GM18502 (cell line): ENCODE data around the gene NUTM2E.
"Not testable (repeated sequence)": the region's sequence is repeated elsewhere in the genome, so short reads cannot be mapped to it uniquely, and the experiment has no call there.

Source experiments
- ATAC-seq: cut with Tn5 transposase; IDR thresholded peaks from one replicate; pipeline ENCODE4 v1.9.1; 2021; ENCODE audit warnings: mild to moderate bottlenecking; ENCODE audit not compliant: unreplicated experiment, poor library complexity

NUTM2E gene, protein sequence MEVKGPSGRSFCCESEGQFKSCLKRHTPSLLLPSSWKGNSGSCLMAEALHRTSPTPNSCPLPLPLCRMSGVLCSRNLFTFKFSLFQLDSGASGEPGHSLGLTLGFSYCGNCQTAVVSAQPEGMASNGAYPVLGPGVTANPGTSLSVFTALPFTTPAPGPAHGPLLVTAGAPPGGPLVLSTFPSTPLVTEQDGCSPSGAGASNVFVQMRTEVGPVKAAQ (N-terminal part only)

DNA sequence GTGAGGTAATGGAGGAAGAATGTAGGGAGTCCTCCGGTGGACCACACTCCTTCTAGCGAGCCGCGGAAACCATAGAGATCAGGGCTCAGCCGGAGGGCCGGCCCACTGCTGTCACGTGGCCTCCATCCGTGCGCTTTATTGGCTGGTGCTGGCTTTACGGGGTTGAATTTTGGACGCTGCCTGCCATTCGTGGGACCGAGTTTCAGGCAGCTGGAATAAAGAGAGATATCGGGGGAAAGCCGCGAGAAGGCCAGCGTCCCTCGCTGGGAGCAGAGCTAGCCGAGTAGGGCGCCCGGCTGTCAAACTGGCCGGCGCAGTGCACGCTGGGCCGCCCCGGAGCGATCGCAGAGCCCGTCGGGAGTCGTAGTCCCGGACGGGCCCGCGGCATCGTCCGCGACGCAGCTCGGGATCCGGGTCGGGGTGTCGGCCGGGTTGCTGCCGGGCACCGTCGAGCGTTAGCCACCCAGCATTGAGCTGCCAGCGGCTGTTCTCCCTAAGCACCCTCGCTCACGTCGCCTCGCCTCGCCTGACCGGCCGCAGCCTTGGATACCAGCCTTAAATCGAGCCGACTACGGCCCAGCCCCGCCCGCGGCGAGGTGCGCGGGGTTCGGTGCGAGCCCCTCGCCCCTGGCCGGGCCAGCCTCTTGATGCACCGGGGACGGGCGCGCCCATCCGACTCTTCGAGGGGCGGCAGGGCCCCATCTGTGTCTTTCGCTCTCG, at the start of gene NUTM2E:
Gene NUTM2E (plus strand): TSS at position 244 of the 720 bp plus-strand sequence. CDS start 15,002 bp downstream, outside the sequence.
- ATAC-seq: peak; percentile 93

DNA sequence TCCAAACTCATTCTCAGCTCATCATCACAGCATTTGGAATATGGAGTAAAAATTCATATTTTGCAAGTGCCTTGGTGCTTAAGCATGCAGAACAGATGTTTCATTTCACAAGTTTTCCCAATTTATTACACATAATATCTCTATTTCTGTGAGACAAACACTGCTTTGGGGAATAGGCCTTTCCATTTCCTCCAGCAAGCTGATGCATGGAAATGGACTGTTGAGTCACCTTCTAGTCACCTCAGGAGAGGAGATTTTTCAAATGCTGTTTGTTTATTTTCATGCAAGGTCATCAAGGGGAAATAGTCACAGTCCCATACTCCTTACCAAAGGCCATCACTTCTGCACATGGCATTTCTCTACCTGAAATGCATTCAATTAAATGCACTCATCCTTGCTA, 48.5 kb upstream of the NUTM2E start:
- not testable (repeated sequence) for ATAC-seq

DNA sequence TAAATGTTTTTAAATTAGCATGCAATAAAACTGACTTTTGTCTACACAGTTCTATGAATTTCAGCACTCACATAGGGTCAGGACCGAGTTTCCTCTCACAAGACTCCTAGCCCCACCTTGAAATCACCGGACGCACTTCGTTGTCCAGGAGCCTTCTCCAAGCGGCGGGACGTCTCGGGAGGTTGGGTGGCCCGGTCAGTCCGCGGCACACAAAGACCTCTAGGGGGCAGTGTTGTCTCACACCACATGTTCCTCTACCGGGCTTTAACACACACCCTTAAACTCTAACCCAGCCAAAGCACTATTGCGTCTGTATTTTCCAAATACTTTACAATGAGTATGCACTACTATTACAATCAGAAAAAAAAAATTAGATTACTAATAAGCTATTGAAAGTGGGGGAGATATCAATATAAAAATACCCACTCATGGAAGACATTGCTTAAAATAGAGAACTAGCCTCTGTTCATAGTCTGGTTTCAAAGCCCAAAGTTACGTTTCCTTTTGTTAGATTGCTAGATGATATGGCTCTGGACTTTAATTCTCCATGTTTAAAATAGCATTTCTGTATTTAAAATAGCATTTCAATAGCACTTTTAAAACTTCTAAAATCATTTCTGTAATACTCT, 47.1 kb upstream of the NUTM2E start:
- ATAC-seq: peak; percentile 96

DNA sequence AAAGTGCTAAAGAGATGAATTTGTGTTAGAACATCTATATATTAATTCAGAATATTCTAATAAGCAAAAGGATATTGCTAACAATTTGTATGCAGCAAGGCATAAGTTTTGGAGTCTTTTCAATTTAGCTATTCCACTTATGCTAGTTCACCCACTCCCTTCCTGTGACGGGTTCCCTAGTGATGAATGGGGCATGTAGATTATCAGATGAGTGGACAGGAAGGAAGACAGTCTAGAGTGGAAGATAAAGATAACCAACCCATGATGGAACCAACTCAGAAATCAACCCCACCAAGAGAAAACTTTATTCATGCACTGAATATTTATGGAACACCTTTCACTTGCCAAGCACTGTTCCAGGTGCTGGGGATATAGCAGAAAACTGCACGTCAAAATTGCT, 46.5 kb upstream of the NUTM2E start:
- ATAC-seq: not testable (repeated sequence)

DNA sequence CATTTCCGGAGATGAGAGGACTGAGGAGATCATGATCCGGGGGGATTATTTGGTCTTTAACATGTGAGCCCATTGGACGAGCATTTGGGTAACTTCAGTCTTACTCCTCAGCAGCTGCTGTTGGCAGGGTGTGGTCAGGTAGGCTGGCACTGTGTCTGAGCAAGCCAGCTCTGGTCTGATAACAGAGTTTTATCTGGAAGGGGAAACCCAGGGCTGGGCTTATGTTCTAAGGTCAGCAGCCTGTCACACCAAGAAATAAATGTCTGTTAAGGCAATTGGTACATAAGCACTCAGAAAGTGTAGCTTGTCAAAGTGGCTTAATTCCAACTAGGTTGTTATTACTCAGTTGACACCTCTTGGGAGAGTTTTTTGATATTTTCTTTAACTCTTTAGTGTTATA, 45.0 kb upstream of the NUTM2E start:
- not testable (repeated sequence) for ATAC-seq

DNA sequence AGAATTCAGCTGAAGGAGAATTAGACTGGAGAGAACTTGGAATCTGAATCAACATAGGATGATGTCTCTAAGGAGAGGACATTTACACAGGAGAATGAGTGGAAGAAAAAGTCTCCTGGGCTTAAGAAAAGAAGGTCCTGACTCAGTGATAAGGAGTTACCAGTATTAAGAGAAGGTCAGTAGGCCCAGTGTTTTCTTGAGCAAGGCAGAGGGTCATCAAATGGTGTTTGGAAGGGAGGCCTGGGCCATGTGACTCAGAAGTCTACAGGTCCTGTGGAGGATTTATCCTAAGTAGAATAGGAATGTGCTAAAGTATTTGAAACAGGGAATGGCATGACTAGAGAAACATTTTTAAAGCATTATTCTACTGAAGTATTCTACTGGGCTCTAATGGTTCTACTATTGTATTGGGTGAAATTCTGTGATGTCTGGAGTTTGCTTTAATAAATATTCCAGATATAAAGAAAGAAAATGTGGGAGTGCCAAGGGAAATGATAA, 39.0 kb upstream of the NUTM2E start:
- ATAC-seq: not testable (repeated sequence)

DNA sequence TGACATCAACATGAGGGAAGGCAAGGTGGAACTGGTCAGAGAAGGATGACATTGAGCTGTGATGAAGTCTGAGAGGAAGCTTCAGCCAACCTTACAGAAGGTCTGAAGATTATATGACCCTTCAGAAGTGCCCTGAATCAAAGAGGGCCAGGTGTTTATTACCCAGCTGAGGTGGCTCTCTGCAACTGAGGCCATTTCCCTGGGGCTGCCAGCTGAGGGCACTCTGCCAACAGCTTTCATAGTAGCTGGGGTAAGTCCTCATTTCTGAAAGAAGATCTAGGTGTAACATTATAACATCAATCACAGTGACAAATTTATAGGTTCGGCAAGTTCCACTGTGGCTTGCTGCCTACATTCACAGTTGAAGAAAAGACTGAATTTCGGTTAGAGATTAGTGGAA, 37.2 kb upstream of the NUTM2E start:
- not testable (repeated sequence) for ATAC-seq

DNA sequence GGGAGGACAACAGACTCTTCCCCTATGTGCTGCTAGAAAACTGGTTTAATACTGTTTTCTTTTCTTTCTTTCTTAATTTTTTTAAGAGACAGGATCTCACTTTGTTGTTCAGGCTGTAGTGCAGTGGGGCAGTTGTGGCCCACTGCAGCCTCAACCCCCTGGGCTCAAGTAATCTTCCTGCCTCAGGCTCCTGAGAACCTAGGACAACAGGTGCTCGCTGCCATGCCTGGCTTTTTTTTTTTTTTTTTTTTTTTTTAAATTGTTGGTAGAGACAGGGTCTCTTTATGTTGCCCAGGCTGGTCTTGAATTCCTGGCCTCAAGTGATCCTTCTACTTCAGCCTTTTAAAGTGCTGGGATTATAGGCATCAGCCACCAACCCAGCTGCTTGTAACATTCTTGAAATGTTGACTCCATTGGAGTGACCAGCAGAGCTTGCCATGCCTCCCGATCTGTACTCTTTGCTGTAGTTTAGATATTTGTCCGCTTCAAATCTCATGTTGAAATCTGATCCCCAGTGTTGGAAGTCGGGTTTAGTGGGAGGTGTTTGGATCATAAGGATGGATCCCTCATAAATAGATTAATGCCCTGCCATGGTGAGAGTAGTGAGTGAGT, 34.5 kb upstream of the NUTM2E start:
- ATAC-seq: not testable (repeated sequence)

DNA sequence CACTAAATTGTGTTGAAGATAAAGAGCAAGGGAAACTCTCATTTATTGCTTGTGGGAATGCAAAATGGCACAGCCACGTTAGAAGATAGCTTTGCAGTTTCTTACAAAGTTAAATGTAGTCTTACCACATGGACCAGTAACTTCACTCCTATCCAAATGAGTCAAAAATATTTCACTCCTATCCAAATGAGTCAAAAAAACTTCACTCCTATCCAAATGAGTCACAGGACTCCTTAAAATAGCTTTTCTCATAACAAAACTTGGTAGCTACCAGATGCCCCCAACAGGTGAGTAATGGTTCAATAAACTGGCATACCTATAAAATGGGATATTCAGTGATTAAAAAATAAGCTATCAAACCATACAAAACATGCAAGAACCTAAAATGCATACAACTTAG, 27.2 kb upstream of the NUTM2E start:
- ATAC-seq: peak; percentile 87

DNA sequence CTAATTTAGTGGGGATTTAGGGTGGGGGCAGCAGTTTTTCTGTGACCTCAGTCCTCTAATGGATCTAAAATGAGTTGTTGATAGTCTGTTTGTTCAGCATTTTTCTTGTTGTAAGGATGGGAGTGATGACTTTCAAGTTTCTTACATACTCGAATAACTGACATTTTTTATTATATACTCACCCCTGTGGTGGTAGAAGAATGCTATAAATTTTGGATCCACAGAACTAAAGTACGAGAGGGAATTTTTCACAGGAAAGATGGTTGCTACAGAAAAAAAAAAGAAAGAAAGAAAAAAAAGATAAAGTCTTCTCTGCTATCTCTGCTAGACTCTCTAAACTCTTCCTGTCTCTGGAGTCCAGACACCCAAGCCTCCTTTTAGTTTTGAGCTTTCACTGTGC, 20.7 kb upstream of the NUTM2E start:
- not testable (repeated sequence) for ATAC-seq

DNA sequence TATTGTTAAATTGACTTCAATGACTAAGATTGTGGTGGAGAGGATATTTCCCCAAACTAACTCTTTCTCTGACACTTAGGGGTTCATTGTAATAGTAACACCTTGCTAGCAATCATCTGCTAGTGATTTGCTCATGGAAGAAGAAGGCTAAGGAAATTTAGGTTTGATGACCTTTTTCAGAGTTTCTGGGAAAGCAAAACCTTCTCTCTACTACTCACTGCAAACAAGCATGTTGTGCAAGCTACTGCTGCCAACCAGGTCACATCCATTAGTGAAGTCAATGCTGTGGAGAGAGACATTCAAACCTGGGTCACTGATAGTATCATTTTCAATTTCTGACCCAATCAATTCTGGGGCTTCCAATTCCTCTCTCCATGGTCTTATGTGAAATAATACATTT, 14.6 kb upstream of the NUTM2E start:
- ATAC-seq: not testable (repeated sequence)

DNA sequence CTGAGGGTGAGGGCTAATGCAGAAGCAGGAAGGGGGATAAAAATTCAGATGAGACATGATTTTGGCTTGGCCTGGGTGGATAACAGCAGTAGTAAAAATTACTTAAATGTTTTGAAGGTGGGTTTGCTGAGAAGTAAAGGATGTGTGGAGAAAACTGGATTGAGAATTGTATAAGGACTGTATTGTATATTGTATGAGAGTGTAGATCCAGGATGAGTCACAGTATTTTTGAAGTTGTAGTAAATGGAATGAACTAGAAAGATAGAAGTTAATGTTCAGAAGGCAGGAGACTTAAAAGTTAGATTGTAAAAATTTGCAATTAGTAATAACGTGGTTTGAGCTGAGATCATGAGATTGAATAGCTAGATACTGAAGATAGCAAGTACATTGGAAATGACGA, 10.2 kb upstream of the NUTM2E start:
- ATAC-seq: not testable (repeated sequence)

DNA sequence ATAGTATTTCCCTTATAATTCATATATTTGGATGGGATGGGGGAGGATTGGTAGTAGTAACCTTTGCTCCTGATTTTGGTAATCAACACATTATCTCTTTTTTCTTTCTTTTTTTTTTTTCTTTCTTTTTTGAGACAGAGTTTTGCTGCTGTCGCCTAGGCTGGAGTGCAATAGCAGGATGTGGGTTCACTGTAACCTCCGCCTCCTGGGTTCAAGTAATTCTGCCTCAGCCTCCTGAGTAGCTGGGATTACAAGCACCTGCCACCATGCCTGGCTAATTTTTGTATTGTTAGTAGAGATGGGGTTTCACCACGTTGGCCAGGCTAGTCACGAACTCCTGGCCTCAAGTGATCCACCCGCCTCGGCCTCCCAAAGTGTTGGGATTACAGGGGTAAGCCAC, 3.2 kb upstream of the NUTM2E start:
- ATAC-seq: not testable (repeated sequence)

DNA sequence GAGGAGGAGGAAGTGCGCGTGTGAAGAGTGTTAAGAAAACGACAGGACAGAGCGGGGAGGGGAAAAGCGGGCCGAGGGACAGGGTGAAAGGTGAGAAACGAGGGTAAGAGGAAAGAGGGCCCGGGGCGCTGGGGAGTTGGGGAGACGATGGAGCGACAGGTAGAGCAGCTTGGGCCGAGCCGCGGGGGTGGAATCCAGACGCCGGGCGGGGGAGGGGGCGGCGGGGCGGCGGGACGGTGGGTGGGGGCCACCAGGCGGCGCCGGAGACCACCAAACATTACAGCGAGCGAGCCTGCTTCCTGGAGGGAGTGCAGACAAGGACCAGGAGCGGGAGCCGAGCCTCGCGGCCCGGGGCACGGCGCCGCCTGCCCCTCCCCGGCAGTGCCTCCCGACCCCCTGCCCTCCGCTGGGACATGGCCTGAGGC, 940 bp upstream of the NUTM2E start:
- ATAC-seq: peak; percentile 20

DNA sequence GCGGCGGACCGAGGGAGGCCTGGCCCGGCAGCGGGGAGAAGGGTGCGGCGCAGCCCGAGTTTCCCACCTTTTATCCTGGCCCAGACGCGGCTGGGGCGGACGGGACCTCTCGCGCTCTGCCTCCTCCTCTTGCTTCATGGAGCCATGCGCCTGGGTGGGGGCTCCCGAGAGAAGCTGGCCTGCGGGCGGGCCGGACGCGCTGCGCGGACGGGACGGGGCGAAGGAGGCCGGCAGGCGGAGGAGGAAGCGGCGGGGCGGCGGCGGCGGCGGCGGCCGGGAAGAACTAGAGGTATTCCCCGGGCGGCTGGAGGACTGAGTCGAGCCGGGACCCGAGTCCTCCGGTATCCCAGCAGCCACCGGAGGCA, 426 bp upstream of the NUTM2E start:
- ATAC-seq: not testable (repeated sequence)

DNA sequence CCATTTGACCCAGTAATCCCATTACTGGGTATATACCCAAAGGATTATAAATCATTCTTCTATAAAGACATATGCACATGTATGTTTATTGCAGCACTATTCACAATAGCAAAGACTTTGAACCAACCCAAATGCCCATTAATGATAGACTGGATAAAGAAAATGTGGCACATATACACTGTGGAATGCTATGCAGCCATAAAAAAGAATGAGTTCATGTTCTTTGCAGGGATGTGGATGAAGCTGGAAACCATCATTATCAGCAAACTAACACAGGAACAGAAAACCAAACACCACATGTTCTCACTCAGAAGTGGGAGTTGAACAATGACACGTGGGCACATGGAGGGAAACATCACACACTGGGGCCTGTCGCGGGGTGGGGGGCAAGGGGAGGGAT, 7.3 kb downstream of the NUTM2E start:
- not testable (repeated sequence) for ATAC-seq

DNA sequence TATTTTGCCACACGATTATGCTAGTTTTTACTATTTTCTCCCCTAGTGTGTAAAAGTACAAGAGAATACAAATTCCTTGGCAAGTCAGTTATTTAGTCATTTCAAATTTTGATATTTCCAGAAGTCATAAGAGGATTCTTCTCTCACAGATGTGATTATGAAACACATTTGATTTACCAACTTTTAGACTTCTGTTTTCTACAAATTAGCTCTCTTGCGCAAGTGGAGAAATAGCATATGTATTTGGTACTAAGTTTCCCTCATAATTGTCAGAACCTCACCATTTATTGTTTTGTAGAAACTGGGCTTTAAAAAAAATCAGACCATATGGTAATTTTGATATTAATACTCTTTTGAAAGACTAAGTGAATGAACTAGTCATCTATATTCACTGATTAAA, 9.4 kb downstream of the NUTM2E start:
- not testable (repeated sequence) for ATAC-seq

DNA sequence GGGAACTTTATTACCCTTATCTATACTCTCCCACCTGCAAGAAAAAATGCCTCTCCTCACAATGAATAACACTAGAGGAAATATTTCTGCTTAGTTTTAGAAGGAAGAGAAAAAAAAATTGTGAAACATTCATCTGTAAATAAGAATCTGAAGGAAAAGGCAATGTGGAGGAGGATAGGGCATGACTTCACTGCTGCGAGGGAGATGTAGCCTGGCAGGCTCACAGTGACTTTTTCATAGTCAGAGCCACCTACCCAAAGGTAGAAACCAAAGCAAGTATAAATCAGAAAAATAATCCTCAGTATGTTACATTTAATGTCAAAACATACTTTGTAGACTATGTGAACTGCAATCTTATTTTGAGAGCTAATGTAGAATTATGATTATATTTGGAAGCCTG, 10.4 kb downstream of the NUTM2E start:
- ATAC-seq: not testable (repeated sequence)

DNA sequence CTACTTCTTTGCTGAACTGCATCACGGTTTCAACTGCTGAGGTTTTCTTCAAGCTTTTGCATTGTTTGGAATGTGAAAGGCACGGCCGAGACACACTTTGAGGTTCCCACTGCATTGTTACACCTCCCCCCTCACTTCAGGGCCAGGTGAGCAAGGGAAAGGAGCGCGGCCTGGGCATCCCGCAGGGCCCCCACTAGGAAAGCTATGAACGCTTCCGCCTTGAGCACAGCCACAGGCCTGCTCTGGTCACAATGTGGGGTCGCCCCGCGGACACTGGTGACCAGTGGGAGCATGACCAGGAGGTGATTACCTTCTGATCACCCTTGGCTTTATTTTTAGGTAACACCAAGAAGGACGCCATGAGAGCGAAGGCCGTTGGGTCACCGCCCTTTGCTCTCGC, 11.9 kb downstream of the NUTM2E start:
- ATAC-seq: not testable (repeated sequence)

DNA sequence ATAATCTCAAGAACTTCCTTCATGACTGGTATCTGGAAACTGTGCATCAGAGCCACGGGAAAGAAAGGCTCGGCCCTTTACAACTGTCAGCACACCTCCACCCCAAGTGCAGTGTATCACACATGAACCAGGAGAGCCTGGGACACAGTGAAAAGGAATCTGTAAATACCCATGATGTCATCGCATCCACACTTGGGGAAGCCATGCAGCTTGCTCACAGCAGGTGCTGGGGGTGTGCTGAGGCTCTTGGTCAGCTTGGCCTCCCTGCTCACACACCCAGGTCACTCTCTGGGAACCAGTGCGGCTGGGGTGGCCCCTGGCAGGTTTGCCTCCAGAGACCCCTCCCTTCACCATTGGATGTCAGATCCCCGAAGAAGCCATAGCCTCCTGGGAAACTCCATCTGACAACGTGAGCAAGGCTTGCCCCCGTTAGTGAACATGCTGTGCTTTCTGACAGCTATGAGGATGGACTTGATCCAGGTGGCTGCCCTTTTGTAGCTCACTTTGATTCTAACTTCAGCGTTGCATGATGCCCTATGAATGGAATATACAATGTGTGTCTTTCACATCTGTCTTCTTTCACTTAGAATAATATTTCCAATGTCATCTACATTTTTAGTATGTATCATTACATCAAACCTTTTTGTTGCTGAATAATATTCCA, 26.8 kb downstream of the NUTM2E start:
- ATAC-seq: not testable (repeated sequence)
